DMS79 treated with DMSO at 0.1 percent for 48 hours (cell line): ENCODE data around the gene STRADB.
"Not testable (repeated sequence)": the region's sequence is repeated elsewhere in the genome, so short reads cannot be mapped to it uniquely, and the experiment has no call there.

ENCODE experiments used
- DNase-seq: peaks from one replicate; lab custom pipeline; 2025; lab: John Stamatoyannopoulos, UW

STRADB gene, protein sequence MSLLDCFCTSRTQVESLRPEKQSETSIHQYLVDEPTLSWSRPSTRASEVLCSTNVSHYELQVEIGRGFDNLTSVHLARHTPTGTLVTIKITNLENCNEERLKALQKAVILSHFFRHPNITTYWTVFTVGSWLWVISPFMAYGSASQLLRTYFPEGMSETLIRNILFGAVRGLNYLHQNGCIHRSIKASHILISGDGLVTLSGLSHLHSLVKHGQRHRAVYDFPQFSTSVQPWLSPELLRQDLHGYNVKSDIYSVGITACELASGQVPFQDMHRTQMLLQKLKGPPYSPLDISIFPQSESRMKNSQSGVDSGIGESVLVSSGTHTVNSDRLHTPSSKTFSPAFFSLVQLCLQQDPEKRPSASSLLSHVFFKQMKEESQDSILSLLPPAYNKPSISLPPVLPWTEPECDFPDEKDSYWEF

DNA sequence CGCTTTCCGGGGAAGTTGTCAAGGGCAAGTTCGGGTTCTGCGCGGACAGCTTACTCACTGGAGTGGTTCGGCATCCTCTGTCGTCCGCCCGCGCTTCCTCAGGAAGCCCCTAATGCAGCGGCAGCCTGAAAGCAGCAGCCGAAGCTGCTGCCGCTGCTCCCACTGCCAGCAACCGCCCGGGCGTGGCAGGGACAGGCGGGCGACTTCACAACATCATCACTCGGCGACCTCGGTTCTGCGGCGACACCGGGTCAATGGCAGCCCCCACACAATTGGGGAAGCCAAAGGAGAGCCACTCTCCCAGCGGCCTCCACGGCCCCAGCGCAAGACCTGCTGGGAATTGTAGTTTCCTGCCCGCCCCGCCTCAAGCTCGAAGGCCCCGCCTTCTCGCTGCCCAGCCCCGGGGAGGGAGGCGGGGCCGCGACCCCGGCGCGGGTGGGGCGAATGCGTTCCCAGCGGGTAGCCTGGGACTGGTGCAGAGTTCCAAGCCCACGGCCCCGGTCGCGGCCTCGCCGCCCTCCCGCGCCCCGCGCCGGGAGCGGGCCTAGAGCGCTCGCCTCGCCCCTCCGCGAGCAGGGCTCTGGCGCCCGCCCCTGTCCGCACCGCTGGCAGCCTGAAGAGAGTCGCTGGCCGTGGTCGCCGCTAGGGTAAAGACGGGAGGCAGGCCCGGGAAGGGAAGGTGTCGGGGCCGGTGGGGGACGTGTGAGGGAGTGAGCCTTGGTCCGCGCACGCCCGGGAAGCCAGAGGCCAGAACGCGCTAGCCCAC, at the start of gene STRADB, which contains the start of gene TRAK2:
Gene STRADB, plus strand, starts transcription at position 449 of the 766 bp plus-strand sequence. CDS start 3,101 bp downstream, outside the sequence.
Gene TRAK2, minus strand, starts transcription at position 167 of the 766 bp plus-strand sequence. CDS start 30,951 bp downstream, outside the sequence.
- DNase-seq: peak; percentile 88

DNA sequence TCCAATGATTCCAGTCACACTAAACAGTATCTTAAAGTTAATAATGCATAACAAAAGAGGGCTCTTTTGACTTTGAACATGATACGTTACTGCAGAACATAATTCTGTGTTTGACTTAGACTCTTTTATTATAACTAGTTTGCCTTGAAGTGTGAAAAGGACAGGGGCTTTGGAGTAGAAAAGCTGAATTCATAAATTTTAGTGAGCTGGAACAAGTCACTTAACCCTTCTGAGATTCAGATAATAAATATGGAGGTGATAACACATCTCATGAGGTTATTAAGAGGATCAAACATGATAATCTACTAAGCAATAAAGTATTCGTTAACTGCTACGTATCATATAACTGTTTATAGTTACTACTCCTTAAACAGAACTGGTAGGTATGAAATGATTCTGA, 49.7 kb upstream of the STRADB start:
- peak; percentile 85 for DNase-seq

DNA sequence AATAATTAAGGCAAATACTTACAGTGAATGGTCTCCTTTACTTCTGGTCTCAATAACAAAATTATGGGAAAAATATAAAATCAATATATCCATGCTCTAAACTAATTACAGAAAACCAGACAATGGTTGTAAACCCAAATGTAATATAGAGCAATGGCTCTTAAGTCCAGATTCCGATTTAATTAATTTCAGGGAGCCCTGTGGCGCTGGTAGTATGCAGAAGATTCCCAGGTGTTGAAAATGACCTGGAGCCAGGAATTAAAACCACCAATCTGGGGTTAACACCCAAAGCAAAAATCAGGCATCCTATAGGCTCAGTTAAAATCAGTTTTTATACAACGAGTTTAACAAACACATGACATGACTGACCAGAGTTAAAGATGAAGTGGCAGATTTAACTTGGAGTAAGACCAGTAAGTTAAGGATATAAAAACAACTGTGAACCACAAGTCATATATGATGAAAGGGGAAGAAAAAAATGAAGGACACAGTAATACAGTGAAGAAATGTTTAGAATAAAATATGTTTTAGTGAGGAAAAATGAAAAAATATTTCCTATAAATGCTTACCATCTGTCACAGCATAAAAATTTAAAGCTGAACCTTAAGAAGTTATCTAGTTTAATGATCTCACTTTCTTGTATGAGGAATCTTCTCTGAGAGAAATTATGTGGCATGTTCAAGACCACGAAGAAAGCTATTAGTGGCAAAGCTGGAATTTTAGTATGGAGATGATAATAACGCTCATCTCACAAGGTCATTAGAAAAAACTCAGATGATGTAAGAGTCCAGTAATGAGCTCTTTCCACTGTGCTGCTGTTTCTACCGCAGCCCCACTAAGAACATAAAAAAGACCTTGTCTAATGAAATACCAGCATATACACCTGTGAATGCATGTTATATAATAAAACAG, 48.6 kb upstream of the STRADB start:
- no peak for DNase-seq

DNA sequence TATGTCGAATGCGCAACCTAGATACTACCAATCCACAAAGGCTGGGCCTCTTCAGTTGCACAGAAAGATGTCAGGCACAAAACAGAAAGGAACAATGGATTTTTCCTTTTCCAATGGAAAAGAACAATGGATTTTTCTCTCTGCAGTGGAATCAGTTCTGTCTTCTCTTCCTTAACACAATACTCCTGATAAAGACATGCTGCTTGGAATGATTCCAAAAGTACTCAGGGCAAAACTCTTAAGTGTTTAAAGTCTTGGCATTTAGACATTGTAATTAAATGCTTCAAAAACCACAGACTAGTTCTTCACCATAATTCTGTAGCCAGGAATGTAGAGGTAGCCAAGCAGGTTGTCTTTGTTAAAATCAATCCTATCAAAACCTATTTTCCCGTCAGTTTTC, 47.7 kb upstream of the STRADB start:
- DNase-seq: peak; percentile 94

DNA sequence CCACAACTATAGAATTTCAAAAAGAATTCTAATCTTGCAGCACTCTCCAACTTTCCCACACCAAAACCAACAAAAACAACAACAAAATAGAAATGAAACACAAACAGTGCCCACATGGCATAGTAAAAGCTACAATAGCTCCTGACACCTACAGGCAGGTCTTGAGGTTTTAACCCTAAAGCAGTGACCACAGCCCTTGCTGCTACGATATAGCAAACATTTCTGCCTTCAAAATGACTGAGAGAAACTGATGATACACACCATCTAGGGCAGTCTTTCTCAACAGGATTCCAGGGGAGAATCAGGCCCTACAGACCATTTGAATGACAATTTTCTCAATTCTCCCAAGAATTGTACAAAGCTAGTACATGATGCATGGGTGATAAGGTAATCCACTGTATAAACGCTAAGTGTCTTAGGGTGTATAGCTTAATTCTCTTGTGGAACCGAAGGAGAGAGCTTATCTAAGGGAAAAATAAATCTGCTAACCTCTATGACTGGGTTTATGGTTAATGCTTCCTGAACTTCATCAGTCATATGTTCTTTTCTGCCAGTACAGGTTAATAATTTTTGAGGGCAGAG, 46.8 kb upstream of the STRADB start:
- DNase-seq: no peak

DNA sequence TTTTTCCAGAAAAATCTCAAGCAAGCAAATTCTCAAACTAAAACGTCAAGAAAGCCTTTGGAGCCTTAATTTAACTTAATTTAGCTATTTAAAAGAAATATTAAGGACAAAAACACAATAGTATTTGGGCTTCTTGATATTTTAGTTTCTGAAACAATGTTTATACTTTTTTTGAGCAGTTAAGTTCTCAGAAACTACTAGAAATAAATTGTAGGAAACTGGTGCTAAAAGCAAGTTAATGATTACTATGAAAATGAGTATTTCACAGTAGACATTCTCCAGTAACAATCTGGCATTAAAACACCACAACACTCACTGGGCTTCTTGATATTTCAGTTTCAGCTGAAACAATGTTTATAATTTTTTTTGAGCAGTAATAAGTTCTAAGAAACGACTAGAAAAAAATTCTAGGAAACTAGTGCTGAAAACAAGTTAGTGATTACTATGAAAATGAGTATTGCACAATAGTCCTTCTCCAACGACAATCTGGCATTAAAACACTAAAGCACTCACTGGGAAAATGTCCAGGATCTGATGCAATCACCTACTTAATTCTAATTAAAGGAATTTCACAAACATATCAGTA, 45.4 kb upstream of the STRADB start:
- DNase-seq: peak; percentile 48

DNA sequence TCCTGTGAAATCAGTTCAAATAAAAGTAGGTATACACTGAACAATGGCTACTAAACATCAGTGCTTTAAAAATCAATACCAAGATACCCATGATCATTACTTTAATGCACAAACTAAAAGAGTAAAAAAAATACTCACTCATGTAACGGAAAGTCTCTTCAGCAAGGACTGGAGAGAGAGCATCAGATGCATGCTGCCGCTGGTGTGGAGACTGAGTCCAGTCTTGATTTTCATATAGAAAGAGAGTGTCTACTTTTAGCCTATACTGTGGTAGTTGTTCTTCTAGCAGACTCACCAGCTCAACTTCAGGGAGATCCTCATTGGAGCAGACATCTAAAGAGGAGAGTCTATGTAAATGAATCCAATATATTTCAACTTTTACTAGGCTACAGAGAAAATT, 44.3 kb upstream of the STRADB start:
- DNase-seq: no peak

DNA sequence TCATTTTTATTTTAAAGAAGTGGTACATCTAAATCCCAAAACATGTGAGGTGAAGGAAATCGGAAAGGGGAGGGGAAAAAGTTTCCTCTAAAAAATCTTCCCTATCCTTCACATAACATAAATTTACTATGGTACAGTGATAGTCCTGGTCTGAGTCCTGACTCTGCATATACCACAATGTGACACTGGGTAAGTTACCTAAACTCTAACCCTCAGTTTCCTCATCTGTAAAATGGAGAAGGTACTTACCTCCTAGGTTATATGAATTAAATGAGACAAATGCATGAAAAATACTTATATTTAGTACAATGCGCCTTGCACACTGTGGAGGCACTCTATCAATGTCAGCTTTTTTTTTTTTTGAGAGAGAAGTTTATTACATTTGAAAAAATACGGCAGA, 42.6 kb upstream of the STRADB start:
- DNase-seq: no peak

DNA sequence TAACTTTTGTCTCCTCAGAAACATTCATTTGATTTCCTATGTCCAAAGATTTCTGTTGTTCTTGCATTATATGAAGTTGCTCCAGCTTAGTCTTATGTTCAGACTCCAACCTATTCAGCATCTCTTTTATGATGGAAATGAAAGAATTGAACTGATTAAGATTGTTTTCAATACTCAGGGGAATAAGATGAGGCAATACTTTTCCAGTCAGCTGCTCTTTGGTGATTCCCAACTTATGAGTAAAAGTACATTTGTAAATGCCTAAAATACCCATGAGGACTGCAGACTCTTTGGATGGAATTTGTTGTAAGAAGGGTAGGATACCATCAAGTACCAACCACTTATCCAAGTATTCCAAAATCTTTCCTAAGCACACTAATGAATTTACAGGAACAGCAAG, 40.1 kb upstream of the STRADB start:
- no peak for DNase-seq

DNA sequence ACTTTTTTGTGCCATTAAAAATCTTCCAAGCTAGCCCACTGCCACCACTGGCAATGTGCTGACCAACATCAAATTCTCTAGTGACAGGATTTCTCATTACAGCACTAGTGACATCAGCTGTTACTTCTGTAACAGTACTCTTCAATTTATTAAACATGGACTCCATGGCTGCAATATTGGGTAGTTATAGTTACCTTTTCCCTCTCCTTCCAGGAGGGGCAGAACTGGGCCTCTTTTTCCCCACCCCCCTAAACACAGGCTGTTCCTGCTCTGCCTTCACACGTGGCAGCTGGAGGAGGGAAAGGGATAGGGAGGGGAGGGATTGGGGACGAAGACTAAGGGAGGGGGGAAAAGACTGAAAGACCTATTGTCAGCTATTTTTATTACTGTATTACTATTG, 38.4 kb upstream of the STRADB start:
- DNase-seq: no peak

DNA sequence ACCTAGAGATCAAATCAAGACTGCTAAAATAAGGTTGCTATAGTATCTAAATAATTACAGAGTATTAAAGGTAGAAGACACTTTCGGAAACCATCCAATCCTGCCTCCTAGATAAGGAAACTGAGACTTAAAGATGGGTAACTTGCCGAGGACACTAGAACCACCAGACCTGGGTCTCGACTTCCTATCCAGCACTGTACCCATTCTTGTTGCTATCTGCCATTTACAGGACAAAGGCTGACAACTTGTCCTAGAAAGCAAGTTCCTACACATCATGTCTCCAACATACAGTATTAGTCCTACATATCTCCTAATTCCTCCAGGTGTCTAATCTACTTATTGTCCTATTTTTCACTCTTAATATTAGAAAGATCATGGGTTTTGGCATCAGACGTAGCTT, 38.0 kb upstream of the STRADB start:
- DNase-seq: no peak

DNA sequence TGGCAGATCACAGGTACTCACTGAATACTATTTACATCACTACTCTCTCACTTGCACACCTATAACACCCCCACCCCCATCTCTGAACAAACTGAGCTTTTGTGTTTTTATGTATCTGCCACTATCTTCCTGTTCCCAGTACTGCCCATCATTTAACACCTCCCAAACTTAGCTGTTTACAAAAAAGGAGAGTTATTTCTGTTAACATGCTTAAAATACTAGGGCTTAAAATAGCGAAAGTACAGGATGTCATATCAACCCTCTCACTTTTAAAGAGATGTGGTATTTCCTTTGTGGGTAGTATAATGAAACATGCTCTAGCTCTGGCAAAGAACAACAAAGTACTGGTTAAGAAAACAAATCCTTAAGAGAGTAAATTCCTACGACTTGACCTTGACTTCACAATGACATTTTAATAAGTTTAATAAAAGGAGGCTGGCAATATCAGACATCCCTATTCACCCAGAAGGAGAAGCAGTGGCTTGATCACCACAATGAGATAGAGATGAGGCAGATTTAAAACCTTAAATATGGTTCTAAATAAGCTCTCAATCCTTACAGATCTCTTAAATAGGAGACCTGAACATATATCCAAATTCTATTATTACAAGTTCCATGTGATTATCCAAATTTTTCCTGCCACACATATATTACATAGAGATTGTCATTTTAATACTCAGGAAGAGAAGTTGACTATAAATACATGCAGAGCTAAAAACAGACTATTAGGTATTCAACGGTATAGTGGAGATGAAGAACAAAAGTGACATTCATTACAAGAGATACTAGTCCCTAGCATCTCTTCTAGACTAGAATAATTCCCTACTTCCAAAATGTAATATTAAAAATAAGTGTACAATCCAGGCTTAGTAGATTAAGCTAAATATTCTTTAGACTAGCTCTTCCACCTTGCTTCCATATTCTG, 37.2 kb upstream of the STRADB start:
- DNase-seq: no peak

DNA sequence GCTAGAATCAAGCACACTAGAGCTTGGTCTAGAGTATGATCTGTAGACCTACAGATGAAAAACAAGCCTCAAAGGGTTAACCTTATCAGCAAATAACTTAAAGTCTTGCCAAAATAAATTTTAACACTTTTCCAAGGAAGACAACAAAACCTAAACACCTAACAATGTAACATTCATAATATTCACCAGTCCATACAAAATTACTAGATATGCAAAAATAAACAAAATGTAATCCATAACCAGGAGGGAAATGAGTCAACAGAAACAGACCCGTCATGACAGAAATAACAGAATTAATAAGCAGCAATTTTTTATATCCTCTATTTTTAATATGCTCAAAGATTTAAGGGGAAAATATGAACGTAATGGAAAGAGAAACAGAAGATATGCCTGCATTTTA, 36.4 kb upstream of the STRADB start:
- no peak for DNase-seq

DNA sequence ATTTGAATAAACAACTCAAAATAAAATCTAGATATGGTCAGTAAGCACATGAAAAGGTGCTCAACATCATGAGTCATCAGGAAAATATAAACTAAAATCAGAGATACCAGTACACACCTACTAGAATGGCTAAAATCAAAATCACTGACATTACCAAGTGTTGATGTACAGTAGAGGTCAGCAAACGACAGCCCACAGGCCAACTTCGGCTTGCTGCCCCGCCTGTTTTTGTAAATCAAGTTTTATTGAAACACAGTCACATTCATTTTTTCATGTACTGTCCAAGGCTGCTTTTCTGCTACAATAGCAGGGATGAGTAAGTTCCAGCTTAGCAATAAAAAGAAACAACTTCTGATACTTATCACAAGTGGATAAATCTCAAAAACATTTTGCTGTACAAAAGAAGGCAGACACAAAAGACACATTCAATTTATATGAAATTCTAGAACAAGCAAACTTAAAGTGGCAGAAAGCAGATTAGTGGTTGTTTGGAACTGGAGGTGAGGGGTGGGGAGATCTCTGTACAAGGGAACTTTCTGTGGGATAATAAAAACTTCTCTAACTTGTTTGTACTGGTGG, 32.4 kb upstream of the STRADB start:
- no peak for DNase-seq

DNA sequence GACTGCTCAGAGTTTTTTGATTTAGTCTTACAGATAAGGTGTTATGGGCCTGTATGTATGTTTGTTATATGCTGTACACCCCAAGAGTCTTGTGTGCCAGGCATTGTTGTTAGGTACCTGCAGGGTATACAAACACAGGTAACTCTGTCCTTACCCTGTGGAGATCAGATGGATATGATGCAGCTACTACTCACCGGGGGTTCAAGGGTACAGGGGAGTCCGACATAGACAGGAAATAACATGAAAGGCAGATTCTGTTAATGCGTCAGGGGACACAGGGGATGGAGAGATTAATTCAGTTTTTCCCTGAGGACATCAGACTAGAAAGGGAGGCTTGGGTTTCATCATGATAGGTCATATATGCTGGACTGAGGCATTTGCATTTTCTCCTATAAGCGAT, 31.6 kb upstream of the STRADB start:
- DNase-seq: no peak

DNA sequence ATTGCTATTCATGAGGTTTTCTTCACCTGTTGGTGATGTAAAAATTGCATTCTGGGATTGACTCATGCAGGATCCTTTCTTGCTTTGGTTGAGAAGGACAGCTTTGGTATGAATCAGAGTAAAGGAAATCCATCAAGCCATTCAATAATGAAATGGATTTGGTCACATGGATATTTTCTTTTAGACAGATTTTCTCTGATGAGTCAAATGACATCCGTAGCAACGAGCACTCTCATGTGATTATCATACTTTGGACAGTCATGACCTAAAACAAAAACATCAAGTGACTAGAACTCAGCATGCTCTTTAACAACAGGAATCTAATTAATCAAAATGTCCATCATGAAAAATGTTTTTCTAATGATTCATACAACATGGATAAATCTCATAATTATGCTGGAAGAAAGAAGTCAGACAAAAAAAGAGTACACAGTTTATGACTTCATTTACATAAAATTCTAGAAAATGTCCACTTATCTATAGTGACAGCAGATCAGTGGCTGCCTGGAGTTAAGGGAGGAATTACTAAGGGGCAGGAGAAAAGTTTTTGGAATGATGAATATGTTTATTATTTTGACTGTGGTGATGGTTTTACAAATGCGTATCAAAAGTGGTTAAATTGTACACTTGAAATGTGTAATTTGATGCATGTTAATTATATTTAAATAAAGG, 31.0 kb upstream of the STRADB start:
- DNase-seq: no peak

DNA sequence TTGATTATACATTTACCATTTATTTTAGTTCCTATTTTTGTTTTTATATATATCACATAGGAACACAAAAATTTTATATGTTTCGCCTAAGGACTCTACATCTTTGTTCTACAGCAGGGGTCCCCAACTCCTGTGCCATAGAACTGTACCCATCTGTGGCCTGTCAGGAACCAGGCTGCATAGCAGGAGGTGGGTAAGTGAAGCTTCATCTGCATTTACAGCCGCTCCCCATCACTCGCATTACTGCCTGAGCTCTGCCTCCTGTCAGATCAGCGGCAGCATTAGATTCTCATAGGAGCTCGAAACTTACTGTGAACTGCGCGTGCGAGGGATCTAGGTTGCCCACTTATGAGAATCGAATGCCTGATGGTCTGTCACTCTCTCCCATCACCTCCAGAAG, 25.6 kb upstream of the STRADB start:
- DNase-seq: no peak

DNA sequence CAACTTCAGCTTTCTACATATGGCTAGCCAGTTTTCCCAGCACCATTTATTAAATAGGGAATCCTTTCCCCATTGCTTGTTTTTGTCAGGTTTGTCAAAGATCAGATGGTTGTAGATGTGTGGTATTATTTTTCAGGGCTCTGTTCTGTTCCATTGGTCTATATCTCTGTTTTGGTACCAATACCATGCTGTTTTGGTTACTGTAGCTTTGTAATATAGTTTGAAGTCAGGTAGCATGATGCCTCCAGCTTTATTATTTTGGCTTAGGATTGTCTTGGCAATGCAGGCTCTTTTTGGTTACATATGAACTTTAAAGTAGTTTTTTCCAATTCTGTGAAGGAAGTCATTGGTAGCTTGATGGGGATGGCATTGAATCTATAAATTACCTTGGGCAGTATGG, 23.2 kb upstream of the STRADB start:
- DNase-seq: not testable (repeated sequence)

DNA sequence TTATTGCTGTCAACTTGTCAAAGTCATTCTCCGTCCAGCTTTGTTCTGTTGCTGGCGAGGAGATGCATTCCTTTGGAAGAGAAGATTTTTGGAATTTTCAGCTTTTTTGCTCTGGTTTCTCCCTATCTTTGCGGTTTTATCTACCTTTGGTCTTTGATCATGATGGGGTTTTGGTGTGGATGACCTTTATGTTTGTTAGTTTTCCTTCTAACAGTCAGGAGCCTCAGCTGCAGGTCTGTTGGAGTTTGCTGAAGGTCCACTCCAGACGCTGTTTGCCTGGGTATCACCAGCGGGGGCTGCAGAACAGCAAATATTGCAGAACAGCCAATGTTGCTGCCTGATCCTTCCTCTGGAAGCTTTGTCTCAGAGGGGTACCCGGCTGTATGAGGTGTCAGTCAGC, 21.7 kb upstream of the STRADB start:
- DNase-seq: not testable (repeated sequence)
